DND-41 (cell line): ENCODE measurements around the gene CCL3.
"Not testable (repeated sequence)": the region's sequence is repeated elsewhere in the genome, so short reads cannot be mapped to it uniquely, and the experiment has no call there.

Experiments
- CTCF ChIP-seq: IDR thresholded peaks from 2 replicates; pipeline ENCODE4 v1.5.1; 2012; ENCODE audit warnings: borderline replicate concordance, low read length, moderate library complexity, mild to moderate bottlenecking; ENCODE audit not compliant: poor library complexity, severe bottlenecking; ENCODE audit errors: extremely low read depth
- EZH2 ChIP-seq: IDR thresholded peaks from 3 replicates; pipeline ENCODE4 v1.6.1; 2012; ENCODE audit warnings: borderline replicate concordance, low read depth, mild to moderate bottlenecking, moderate library complexity, low read length, inconsistent platforms; ENCODE audit not compliant: severe bottlenecking

GRCh38 chr17:36082482-36083120 is 7.3 kb downstream of the CCL3 start:
- TF ChIP-seq EZH2, CTCF: not testable (repeated sequence)
